Cerebellar cortex (tissue), 1 donor: Measurements from ENCODE around the gene FTH1.

ENCODE experiments used
- DNase-seq: peaks from one replicate; pipeline ENCODE4 v3.0.0-alpha.2; 2015; ENCODE audit warnings: low spot score

Gene FTH1

DNA sequence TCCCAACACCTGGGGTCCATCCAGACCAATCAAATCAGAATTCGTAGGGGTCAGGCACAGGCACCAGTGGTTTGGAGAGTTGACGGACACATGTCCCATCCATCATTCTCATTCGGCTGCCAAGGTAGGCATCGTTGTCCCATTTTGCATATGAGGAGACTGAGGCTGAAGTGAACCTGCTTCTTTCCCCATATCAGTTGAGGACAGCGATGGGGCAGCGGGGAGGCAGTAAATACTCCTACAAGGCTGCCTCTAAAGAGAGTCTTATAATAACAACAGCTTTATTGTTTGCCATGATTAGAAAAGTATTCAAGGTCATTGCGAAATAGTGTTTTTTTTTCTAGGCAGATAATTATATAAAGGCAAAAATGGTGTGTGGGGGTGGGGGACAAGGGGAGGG lies 18.9 kb downstream of the FTH1 start:
- no peak for DNase-seq

DNA sequence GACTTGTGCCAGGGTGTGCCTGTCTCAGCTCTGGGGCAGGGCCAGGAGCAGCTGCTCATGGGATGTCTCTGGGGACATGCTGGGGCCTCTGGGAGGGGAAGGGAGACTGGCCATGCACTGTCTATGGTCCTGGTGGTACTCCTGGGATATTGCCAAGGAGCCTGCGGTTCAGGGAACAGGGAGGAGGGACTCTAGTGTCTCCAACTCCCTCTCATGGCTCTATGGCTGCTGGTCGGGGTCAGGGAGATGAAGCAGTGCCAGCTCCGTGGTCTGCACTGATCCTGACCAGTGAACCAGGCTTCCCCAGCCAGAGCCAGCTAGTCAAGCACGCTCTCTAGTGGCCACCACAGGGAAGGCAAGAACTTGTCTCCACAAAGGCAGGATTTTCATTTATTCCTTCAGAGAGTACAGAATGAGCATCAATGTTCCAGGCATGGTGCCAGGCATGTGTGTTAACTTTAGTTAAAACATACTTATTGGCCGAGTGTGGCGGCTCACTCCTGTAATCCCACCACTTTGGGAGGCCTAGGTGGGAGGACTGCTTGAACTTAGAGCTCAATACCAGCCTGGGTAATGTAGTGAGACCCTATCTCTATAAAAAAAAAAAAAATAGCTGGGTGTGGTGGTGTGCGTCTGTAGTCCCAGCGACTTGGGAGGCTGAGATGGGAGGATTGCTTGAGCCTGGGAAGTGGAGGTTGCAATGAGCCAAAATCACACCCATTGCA lies 19.8 kb downstream of the FTH1 start:
- peak; percentile 89 for DNase-seq

DNA sequence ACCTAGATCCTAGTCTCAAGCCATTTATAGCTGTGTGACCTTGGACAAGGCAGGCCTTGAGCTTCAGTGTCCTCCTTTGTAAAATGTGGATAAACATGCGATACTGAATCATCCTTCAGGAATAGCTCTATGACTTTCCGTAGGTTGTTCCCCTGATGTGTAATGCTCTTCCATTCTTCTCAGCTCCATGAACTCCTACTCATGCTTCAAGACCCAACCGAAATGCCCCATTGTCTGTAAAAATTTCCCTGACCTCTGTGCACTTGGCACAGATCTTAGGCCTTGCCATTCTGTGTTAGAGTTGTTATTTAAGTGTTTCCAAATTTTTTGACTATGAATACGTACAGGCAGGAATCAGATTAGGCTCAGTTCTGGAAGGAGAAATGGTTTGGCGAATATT lies 20.5 kb downstream of the FTH1 start:
- DNase-seq, result no peak

DNA sequence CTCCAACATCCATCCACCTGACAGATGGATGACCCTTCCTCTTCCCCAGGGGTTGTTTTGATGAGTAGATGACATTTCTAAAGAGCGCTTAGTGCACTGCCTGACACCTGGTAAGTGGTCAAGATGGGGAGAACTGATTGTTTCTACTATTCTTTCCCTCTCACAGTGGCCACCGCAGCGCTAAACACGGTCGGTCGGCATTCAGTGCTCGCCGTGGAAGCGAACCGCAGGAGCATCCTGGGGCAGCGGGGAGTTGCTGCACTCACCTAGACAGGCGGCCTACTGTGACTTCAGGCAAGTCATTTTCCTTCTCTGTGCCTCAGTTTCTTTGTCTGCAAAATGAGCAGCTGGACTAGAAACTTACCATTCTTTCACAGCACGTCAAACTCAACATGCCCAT lies 22.2 kb downstream of the FTH1 start:
- DNase-seq, result no peak

DNA sequence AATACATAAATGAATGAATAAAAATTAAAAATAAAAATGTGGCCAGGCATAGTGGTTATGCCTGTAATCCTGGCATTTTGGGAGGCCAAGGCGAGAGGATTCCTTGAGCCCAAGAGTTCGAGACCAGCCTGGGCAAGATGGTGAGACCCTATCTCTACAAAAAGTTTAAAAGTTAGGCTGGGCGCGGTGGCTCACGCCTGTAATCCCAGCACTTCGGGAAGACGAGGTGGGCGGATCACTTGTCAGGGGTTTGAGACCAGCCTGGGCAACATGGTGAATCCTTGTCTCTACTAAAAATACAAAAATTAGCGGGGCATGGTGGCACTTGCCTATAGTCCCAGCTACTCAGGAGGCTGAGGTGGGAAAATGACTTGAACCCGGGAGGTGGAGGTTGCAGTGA lies 27.0 kb downstream of the FTH1 start:
- no peak for DNase-seq

DNA sequence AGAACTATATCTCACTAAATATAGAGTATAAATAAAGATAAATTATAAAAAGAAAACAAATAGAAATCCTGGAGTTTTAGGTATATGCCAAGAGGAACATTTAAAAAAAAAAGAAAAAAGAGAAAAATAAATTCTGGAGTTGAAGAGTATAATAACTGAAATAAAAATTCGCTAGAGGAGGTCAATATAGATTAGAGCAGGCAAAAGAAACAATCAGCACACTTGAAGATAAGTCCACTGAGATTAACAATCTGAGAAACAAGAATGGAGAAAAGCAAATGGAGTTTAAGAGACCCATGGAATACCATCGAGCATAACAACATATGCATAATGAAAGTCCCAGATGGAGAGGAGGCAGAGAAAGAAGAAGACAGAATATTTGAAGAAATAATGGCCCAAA lies 31.6 kb downstream of the FTH1 start:
- no peak for DNase-seq

DNA sequence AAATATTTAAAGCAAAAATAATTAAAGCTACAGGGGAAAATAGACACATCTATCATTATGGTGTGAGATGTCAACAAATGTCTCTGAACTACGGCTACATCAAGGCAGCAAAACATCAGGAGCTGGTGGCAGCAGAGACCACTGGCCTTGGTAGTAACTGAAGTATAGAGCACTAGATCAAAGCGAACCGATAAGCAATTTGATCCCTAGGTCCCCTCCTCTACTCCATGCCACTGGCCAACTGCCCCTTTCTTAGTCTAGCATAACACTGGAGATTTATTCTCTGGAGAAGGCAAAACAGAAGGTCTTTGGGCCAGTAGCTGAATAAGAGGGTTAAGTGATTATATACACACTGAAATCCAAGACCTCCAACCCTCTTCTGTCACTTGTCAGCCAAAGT lies 36.5 kb downstream of the FTH1 start:
- DNase-seq, result no peak

DNA sequence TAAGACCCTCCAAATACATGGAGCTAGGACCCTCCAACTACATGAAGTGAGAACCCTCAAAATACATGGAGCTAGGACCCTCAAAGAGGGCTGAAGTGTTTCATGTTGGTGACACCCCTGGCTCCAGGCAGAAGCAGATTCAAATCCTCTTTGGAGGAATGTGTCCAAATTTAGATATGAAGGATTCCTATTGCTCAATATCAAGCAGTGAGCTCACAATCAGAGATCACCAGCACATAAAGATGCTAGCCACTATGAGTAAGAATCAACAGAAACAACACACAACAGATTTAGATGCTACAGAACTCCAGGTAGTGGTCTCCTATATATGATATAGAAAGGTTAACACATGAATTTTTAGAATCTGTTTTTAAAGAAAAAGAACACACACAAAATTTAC lies 38.8 kb downstream of the FTH1 start:
- no peak for DNase-seq

DNA sequence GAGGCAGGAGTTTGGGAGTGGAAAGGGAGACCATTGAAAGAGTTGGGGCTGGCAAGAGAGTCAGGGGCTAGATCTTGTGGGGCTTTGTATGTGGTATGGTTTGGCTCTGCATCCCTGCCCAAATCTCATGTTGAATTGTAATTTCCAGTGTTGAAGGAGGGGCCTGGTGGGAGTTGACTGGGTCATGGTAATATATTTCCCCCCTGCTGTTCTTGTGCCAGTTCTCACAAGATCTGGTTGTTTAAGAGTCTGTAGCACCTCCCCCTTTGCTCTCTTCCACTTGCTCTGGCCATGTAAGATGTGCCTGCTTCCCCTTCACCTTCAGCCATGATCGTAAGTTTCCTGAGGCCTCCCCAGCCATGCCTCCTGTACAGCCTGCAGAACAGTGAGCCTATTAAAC lies 39.9 kb downstream of the FTH1 start:
- DNase-seq, result no peak

DNA sequence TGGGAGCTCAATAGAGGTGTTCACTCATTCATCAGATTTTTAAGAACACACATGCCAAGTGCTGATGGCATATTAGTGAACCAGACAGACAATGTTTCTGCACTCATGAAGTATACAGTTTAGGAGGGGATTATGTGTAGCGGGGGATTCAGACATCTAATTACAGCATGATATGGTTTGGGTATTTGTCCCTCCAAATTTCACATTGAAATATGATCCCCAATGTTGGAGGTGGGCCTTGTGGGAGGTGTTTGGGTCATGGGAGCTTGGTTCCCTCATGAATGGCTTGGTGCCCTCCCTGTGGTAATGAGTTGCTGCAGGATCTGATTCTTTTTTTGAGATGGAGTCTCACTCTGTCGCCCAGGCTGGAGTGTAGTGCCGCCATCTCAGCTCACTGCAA lies 41.2 kb downstream of the FTH1 start:
- no peak for DNase-seq

DNA sequence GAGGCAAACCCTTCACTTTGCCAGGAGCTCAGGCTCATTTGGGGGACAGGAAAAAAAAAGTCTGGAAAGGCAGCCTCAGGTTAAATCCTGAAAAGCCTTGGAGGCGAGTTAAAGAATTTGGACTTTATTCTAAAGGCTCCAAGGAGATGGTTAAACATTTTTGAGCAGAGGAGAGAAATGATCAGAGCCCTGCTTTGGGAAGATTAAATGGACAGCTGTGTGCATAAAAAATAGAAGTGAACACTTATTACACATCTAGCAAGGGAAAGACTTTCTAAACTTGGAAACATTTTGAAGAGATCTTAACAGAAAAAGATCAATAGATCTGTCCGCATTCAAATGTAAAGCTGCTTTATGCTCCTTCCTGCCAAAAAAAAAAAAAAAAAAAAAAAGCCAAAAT lies 41.7 kb downstream of the FTH1 start:
- no peak for DNase-seq

DNA sequence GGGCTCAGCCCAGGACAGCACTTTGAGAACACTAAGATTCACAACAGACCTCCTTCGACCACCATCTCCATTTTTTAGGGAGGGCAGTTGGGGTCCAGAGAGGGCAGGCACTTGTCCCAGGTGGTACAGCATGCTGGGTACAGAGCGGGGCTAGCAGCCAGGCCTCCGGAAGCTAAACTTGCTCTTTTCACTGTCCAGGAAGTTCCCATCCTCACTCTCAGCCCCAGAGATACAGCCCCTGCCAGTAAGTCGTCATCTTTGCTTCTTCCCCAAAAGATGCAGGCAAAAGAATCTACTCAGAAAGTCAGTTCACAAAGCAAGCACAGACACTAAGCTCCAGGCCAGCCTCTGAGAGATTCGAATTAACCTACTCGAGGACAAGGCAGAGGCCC lies 43.4 kb downstream of the FTH1 start:
- no peak for DNase-seq

DNA sequence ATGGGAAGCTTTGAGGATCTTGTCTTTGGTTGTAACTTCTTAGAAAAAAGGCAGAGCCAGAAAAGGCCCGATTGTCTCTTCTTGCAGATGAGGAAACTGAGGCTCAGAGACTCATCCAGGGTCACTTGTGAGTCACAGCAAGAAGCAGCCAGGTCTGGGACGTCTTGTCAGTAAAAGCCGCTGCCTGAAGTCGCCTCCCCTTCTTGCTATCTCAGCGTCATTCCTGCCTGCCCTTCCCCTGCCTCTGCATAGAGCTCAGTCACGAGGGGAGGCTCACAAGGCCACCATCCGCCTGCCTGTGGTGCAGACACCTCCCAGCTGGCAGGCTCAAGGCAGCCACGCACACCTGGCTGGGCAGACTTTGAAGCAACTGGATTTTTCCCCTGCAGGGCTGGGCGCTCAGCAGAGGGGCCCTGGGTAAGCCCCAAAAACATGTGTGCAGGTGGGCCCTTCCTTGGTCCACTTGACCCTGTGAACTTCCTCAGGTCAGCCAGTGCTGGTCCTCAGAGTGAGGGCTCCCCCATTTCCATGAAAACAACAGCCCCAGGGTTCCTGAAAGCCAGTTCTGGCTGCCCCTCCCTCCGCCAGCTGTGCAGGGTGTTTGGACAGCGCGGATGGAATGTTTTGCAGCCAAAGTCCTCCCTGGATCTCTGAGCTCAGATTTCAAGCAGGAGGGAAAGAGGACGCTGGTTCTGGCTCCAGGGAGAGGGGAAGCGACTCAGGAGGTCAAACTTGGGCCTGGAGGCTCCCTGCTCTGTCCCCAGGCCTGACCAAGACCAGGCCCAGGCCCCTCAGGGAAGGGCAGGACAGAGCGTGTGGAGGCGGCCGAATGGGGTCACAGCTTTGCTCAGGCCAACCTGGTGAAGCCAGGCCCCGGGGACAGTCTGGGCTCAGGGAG lies 44.0 kb downstream of the FTH1 start:
- no peak for DNase-seq

DNA sequence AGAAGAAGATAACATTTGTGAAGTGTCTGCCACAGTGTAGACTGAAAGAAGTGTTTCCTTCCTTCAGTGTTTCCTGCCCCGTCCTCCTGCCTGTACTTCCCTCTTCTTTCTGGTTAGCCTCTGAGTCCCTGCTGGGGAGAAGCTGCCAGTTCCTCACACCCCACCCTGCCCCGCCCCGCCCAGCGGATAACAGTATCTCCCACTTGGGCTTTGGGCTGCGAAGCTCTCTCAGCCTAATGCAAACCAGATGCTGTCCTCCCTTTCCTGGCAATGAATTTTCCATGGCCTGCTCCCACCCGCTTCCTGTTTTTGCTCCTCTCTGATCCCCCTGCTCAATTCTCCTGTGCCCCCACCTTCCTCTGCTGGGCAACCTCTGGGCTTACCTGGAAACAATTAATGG lies 44.9 kb downstream of the FTH1 start:
- no peak for DNase-seq

DNA sequence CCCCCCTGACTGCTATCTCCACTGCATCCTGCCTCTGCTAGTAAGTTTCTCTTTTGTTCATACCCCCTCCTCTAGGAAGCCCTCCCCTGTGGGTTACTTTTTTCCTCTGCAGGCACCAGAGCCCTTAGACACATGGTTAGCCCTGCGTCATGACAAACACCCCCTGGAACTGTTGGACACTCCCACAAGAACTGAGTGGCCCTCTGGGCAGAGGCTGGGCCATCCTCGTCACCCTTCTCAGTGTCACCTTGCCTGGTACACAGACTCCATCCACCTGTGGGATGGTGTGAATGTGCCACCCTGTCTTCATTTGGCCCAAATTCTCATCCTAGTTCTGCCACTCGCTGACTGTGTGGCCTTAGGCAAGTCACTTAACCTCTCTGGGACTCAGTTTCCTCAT lies 46.0 kb downstream of the FTH1 start:
- no peak for DNase-seq

DNA sequence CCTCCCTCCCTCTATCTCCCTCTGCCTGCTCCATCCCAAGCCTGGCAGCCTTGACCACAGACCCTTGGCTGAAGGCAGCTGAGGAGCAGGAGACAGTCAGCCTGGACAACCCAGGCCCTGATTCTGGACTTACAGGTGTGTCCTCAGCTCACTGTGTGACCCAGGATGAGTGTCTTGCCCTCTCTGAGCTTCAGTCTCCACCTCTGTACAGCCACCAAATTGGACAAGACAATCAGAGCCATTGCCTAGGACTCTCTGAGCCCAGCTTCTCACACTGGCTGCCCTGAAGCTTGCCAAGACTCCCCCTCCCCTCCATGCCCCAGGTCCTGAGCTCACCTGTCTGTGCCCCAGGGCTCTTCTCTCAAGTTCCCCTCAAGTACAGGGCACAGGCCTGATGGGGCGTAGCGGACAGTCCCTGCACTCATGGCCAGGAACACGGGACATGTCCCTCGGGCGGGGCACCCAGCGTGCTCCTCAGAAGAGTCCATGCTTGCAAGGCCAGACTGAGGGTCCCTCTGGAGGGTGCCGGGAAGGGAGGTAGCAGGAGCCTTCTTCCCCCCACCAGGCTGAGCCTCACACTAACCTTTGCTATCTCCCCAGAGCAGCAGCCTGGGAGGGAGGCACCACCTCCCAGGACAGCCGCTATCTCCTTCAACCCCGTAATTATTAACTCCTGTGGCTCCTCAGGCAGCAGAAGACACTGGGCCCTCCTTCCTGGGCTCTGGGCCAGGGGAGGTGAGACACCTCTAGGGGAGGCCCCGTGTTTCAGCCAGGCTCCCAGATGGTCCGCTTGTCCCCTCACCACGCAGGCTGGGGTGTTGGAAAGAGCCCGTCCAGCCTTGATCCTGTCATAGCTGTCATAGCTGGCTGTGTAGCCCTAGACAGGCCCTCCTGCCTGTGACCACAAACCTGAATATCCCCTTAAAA lies 47.5 kb downstream of the FTH1 start:
- no peak for DNase-seq

DNA sequence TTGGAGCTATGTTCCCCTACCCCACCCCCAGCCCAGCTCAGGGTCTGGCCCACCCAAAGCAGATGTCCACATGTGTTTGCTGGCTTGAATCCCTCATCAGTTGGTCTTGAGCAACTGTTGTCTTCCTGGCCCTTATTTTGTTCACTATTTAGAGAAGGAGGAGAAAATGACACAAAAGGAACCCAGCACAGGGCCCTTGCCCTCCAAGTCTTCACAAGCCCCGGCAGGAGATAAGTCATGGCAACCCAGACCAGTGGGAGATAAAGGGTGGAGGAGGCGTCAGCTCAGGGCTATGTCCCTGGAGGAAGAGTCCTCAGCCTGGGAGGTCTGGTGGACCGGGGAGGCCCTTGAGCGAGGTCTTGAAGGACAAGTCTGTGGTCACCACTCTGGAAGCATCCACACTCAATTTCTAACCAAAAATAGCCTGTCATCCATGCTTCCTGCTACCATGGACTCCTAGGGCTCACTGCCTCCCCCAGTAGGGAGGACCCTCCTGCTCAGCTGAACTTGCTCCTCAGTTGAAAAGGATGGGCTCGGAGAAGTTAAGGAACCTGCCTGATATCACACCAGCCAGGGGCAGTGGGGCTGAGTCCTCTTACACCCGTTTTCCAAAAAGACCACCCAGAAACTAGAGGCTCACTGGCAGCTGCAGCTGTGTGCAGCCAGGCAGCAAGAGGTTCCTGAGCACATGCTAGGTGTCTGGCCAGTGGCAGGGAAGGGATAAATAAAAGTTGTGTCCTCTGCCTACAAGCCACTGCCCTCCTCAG lies 48.3 kb downstream of the FTH1 start:
- no peak for DNase-seq

DNA sequence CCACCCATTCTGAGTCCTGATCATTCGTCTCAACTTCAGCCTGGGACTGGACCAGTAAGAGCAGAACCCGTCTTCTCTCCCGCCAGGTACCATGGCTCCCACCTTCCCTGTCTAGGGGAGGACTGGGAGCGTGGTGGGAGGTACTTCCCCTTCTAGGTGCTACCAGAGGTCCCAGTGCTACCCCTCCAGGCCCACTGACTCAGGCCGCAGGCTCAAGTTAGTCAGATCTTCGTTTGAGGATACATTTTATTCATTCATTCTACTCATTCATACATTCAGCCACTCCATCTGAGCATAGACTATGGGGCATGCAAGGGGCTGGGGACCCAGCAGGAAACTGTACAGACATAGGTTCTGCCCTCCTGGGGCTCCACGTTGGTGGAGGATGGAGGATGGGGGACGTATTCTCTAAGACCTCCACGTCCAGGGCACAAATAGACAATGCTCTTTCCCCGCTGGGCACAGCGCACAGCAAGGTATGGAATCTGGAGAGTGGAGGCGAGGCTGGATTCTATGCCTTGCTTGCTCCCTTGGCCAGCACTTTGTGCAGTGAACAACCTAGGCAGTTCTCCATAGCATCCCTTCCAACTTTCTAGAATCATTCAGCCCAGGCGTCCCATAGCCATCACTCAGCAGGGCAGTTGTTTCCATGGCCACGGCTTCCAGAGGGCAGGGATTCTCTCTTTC lies 49.0 kb downstream of the FTH1 start:
- DNase-seq, result no peak

DNA sequence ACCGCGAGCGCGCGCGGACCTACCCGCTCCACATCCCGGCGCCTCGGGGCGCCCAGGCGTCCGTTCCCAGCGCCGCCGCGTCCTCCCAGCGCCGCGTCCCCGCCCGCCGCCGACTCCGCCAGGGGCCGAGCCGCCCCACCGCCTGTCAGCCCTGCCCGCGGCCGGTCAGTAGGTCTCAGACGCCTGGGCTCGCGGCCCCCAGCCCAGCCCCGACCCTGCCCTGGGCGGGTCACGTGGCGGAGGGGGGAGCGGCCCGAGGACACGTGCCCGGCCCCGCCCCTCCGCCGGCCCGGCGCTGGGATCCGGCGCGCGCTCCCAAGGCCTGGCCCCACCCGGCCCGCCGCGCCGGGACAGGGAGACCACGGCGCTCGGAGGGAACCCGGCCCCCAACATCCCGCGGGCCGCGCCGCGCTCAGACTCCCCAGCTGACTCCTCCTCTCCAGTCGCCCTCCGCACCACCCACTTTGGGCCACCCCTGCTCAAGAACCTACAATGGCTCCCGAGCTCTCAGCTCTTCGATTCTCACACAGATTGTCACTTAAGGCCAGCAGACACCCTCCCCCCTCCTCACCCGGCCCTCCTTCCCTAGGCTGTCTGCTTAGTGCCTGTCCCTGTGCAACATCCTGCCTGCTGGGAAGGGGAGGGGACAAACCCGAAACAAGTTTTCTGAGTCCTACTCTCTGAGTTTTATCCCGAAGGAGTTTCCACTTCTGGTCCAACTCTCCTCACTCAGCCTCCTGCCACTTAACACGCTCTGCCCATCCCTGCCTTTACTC lies 49.9 kb downstream of the FTH1 start, which contains the start of gene RAB3IL1:
Gene RAB3IL1, minus strand, starts transcription at position 233 of the 776 bp plus-strand sequence. Its CDS starts 199 bp downstream, at position 34.
- no peak for DNase-seq

DNA sequence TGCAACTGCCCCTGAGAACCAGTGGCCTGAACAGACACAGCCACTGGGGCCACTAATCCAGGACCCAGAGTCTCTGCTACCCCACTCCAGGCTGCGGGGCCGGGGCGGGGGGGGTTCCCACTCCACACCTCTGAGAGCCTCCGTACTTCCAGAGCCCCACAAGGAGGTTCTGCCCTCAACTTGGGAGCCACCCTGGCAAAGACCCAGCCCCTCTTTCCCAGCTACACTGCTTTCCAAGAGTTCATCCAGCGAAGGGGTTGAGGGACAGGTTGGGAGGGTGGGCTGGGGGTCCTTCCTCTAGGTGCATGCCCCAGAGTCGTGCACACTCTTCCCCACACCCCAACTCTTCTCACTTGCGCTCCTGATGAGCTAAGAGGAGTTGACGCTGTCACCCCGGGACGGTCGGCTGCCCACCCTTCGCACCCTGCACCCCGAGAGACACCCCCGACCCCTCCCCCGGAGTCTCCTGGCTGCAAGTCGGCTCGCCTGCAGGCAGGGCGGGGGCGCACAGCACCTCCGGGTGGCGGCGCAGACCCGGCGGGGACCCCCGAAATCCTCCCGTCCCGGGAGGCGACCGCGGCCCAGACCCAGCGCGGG lies 50.6 kb downstream of the FTH1 start:
- DNase-seq, result no peak
